Testis (tissue), 3 donors: ENCODE measurements around the gene OVOL1. TPM values are rescaled to one million over a fixed set of nuclear protein-coding genes. Genes with fewer than 3 reads are reported as not detected.
A peak's percentile ranks its signal among the peaks of the same experiment; 100 is the strongest.

Experiments
- DNase-seq: peaks from one replicate; pipeline ENCODE4 v3.0.0-alpha.2; 2019
- H3K27ac ChIP-seq, 2 donors: fragments of 200-600 bp; sonication (generic); one replicate each; pipeline ENCODE4 v1.5.1; 2019
- H3K27me3 ChIP-seq: fragments of 200-600 bp; sonication (generic); one replicate; pipeline ENCODE4 v1.5.1; 2019
- H3K36me3 ChIP-seq: fragments of 200-600 bp; sonication (generic); one replicate; pipeline ENCODE4 v1.5.1; 2017; ENCODE audit warnings: low read depth; ENCODE audit errors: missing control alignments
- H3K4me1 ChIP-seq: fragments of 200-600 bp; sonication (generic); one replicate; pipeline ENCODE4 v1.5.1; 2019
- H3K4me3 ChIP-seq, 2 donors: fragments of 200-600 bp; sonication (generic); one replicate each; pipeline ENCODE4 v1.5.1; 2017 to 2019
- H3K9me3 ChIP-seq: fragments of 200-600 bp; sonication (generic); one replicate; pipeline ENCODE4 v1.5.1; 2017
- CTCF ChIP-seq, 3 experiments: fragments of 450-650 bp in 2 of 3; fragments of 200-600 bp in 1 of 3; sonication (generic) in 1 of 3; IDR thresholded peaks; one replicate each; pipeline ENCODE4 v1.5.1; 2016 to 2019; ENCODE audit warnings: antibody characterized with exemption in 3 of 3, mild to moderate bottlenecking in 2 of 3, moderate library complexity in 1 of 3
- POLR2A ChIP-seq: fragments of 450-650 bp; IDR thresholded peaks from one replicate; pipeline ENCODE4 v1.6.1; 2017; ENCODE audit warnings: antibody characterized with exemption, mild to moderate bottlenecking, moderate library complexity
- WGBS, 2 donors: methylation state at CpG; one replicate each; pipeline ENCODE4 v1.1.5; 2018; 5-methylcytosine and 5-hydroxymethylcytosine counted together
- intact Hi-C: fragments of 100-400 bp; cut with DNase I; formaldehyde crosslinking; loops from one replicate; pipeline ENCODE4 v1.15.1; 2023; ENCODE audit warnings: low total_unique reads
- polyA plus RNA-seq: library from polyadenylated mRNA; stranded (reverse); fragments of 350-450 nt; fragmentation: Illumina TruSeq; extraction: RNeasy Lipid Tissue Mini Kit (QIAGEN cat#74804); gene quantifications from one replicate; pipeline ENCODE4 v1.2.3, GENCODE V29; 2014; ENCODE audit warnings: low read depth, low replicate concordance; ENCODE audit not compliant: insufficient read depth
- total RNA-seq, 2 donors: library from RNA; depleted of rRNA; stranded (reverse); fragments of >200 nt; gene quantifications; one replicate each; pipeline ENCODE4 v1.2.3, GENCODE V29; 2016

The OVOL1 gene
- total and polyA plus RNA-seq, 3 donors from 2014 or later, result 27.6 to 72.4 (median 33.9) TPM

- Histone ChIP-seq H3K4me3 (no peak overlapping the region), H3K9me3 (no peaks in the 10 kb centered on the region), H3K27ac (no peak overlapping the region), H3K4me1 (peaks cover 4% of the 10 kb centered on the region), H3K36me3 (no peaks in the 10 kb centered on the region), H3K27me3 (no peaks in the 10 kb centered on the region)
- TF ChIP-seq CTCF (IDR thresholded peaks at IDR 0.05) (no peak), POLR2A (no peak)
- no peak for DNase-seq
- WGBS, 2 donors, result 87 to 92% methylated on average over 8 of the region's 8 CpGs
- intact Hi-C loops, result no loop called here
Observed at GRCh38 chr11:65776710-65777141, 10.1 kb upstream of the OVOL1 start.

- peak; percentile 9 for DNase-seq
- H3K27ac ChIP-seq, result no peak overlapping the region
- no peak for TF ChIP-seq POLR2A
- TF ChIP-seq CTCF (IDR thresholded peaks at IDR 0.05), result no peak
- H3K4me1 ChIP-seq, result peaks cover 4% of the 10 kb centered on the region
- intact Hi-C loops, result no loop called here
- H3K9me3 ChIP-seq, result no peaks in the 10 kb centered on the region
- no peak overlapping the region for H3K4me3 ChIP-seq
- H3K27me3 ChIP-seq, result no peaks in the 10 kb centered on the region
- no peaks in the 10 kb centered on the region for H3K36me3 ChIP-seq
- WGBS, 2 donors, result 84 to 86% methylated on average over 7 to 8 of the region's 8 CpGs
Observed at GRCh38 chr11:65777241-65777640, 9.6 kb upstream of the OVOL1 start.

- no peaks in the 10 kb centered on the region for H3K36me3 ChIP-seq
- DNase-seq, result peak; percentile 7
- no peak overlapping the region for H3K27ac ChIP-seq
- WGBS, 2 donors, result 84 to 92% methylated on average over 11 to 22 of the region's 23 CpGs
- no peak overlapping the region for H3K4me3 ChIP-seq
- H3K27me3 ChIP-seq, result no peaks in the 10 kb centered on the region
- peaks cover 4% of the 10 kb centered on the region for H3K4me1 ChIP-seq
- intact Hi-C loops, result no loop called here
- no peaks in the 10 kb centered on the region for H3K9me3 ChIP-seq
- no peak for TF ChIP-seq CTCF (IDR thresholded peaks at IDR 0.05)
- TF ChIP-seq POLR2A, result no peak
Observed at GRCh38 chr11:65777821-65778361, 9.0 kb upstream of the OVOL1 start.

- Histone ChIP-seq H3K27me3 (no peaks in the 10 kb centered on the region), H3K27ac (no peak overlapping the region), H3K4me1 (peaks cover 4% of the 10 kb centered on the region), H3K9me3 (no peaks in the 10 kb centered on the region), H3K4me3 (no peak overlapping the region), H3K36me3 (no peaks in the 10 kb centered on the region)
- TF ChIP-seq CTCF (IDR thresholded peaks at IDR 0.05), result no peak
- TF ChIP-seq POLR2A, result no peak
- 96 to 100% methylated on average over 2 to 20 of the region's 20 CpGs for WGBS, 2 donors
- intact Hi-C loops, result no loop called here
- DNase-seq, result peak; percentile 8
Observed at GRCh38 chr11:65778431-65778900, 8.4 kb upstream of the OVOL1 start.
